ENCODE results near the gene CATSPERZ. TPM values are rescaled to one million over a fixed set of nuclear protein-coding genes. Genes with fewer than 3 reads are reported as not detected.
A peak's percentile ranks its signal among the peaks of the same experiment; 100 is the strongest.

The CATSPERZ gene
- total RNA-seq, 1 donor from 2014 or later: not detected

GRCh38 chr11:64294774-64295173, 5.4 kb upstream of the CATSPERZ start:
- intact Hi-C loops (cut with DNase I): no loop called here
- ATAC-seq: no peak
- DNase-seq: no peak
- H3K4me3 ChIP-seq: no peak overlapping the region
- no peak overlapping the region for H3K27ac ChIP-seq
- peaks cover 29% of the 10 kb centered on the region for H3K4me1 ChIP-seq
- H3K27me3 ChIP-seq (ENCODE audit: low read depth): peaks cover 95% of the 10 kb centered on the region
- H3K9me3 ChIP-seq: no peaks in the 10 kb centered on the region
- no peaks in the 10 kb centered on the region for H3K36me3 ChIP-seq
- TF ChIP-seq CTCF (IDR thresholded peaks at IDR 0.05): no peak

GRCh38 chr11:64295760-64296159, 4.4 kb upstream of the CATSPERZ start:
- no peak overlapping the region for H3K27ac ChIP-seq
- peaks cover 100% of the 10 kb centered on the region for H3K27me3 ChIP-seq (ENCODE audit: low read depth)
- peaks cover 38% of the 10 kb centered on the region for H3K4me1 ChIP-seq
- ATAC-seq: no peak
- H3K4me3 ChIP-seq: no peak overlapping the region
- H3K9me3 ChIP-seq: no peaks in the 10 kb centered on the region
- intact Hi-C loops (cut with DNase I): no loop called here
- TF ChIP-seq CTCF (IDR thresholded peaks at IDR 0.05): no peak
- no peaks in the 10 kb centered on the region for H3K36me3 ChIP-seq
- no peak for DNase-seq

GRCh38 chr11:64296236-64296635, 3.9 kb upstream of the CATSPERZ start:
- no peak for TF ChIP-seq CTCF (IDR thresholded peaks at IDR 0.05)
- H3K36me3 ChIP-seq: no peaks in the 10 kb centered on the region
- H3K27ac ChIP-seq: no peak overlapping the region
- no peak overlapping the region for H3K4me3 ChIP-seq
- no peak for DNase-seq
- intact Hi-C loops (cut with DNase I): no loop called here
- ATAC-seq: no peak
- H3K4me1 ChIP-seq: peaks cover 39% of the 10 kb centered on the region
- no peaks in the 10 kb centered on the region for H3K9me3 ChIP-seq
- peaks cover 97% of the 10 kb centered on the region for H3K27me3 ChIP-seq (ENCODE audit: low read depth)

- intact Hi-C loops (cut with DNase I): no loop called here
- DNase-seq (no peak), ATAC-seq (no peak)
- H3K27ac ChIP-seq: no peak overlapping the region
- no peaks in the 10 kb centered on the region for H3K9me3 ChIP-seq
- no peak for TF ChIP-seq CTCF (IDR thresholded peaks at IDR 0.05)
- H3K36me3 ChIP-seq: no peaks in the 10 kb centered on the region
- no peak overlapping the region for H3K4me3 ChIP-seq
- H3K4me1 ChIP-seq: peaks cover 33% of the 10 kb centered on the region
- peaks cover 88% of the 10 kb centered on the region for H3K27me3 ChIP-seq (ENCODE audit: low read depth)
Measured at GRCh38 chr11:64296830-64297698, 3.1 kb upstream of the CATSPERZ start.

GRCh38 chr11:64297699-64298358, 2.3 kb upstream of the CATSPERZ start:
- no peak for TF ChIP-seq CTCF (IDR thresholded peaks at IDR 0.05)
- no peak overlapping the region for H3K27ac ChIP-seq
- peaks cover 81% of the 10 kb centered on the region for H3K27me3 ChIP-seq (ENCODE audit: low read depth)
- H3K36me3 ChIP-seq: no peaks in the 10 kb centered on the region
- no peaks in the 10 kb centered on the region for H3K9me3 ChIP-seq
- H3K4me3 ChIP-seq: no peak overlapping the region
- DNase-seq (peak; percentile 60), ATAC-seq (no peak)
- intact Hi-C loops (cut with DNase I): no loop called here
- peaks cover 26% of the 10 kb centered on the region for H3K4me1 ChIP-seq
